H9 (cell line): ENCODE measurements around the gene LRRTM1. TPM values are rescaled to one million over a fixed set of nuclear protein-coding genes. Genes with fewer than 3 reads are reported as not detected.
A peak's percentile ranks its signal among the peaks of the same experiment; 100 is the strongest.

ENCODE experiments used
- DNase-seq: peaks from one replicate; pipeline ENCODE4 v3.0.0-alpha.2; 2017
- H2AFZ ChIP-seq: one replicate; pipeline ENCODE4 v1.6.1; 2013; ENCODE audit warnings: mild to moderate bottlenecking, low read length, control low read depth, moderate library complexity
- H2AK5ac ChIP-seq: 2 replicates; pipeline ENCODE4 v1.6.1; 2013; ENCODE audit warnings: low read length, control low read depth, mixed read lengths; ENCODE audit not compliant: insufficient read length
- H2BK120ac ChIP-seq: one replicate; pipeline ENCODE4 v1.6.1; 2013; ENCODE audit warnings: low read depth, mild to moderate bottlenecking, low read length, control low read depth, inconsistent platforms; ENCODE audit not compliant: poor library complexity, severe bottlenecking
- H2BK12ac ChIP-seq: 2 replicates; pipeline ENCODE4 v1.6.1; 2013; ENCODE audit warnings: low read length, control low read depth, mixed read lengths, low read depth; ENCODE audit not compliant: insufficient read length
- H2BK15ac ChIP-seq: 2 replicates; pipeline ENCODE4 v1.6.1; 2013; ENCODE audit warnings: low read depth, low read length, control low read depth
- H2BK20ac ChIP-seq: one replicate; pipeline ENCODE4 v1.6.1; 2013; ENCODE audit warnings: low read depth, mild to moderate bottlenecking, low read length, control low read depth, inconsistent platforms; ENCODE audit not compliant: poor library complexity, severe bottlenecking
- H2BK5ac ChIP-seq: 2 replicates; pipeline ENCODE4 v1.6.1; 2013; ENCODE audit warnings: low read length, control low read depth, mixed read lengths; ENCODE audit not compliant: insufficient read length
- H3K14ac ChIP-seq: 2 replicates; pipeline ENCODE4 v1.6.1; 2013; ENCODE audit warnings: low read length, control low read depth; ENCODE audit not compliant: insufficient read depth
- H3K18ac ChIP-seq: 2 replicates; pipeline ENCODE4 v1.6.1; 2013; ENCODE audit warnings: low read depth, mild to moderate bottlenecking, mixed read lengths, low read length, control low read depth; ENCODE audit not compliant: insufficient read length
- H3K23ac ChIP-seq: 2 replicates; pipeline ENCODE4 v1.6.1; 2013; ENCODE audit warnings: low read length, control low read depth, mixed read lengths, low read depth; ENCODE audit not compliant: insufficient read length
- H3K23me2 ChIP-seq: 2 replicates; pipeline ENCODE4 v1.6.1; 2013; ENCODE audit warnings: low read depth, mild to moderate bottlenecking, mixed read lengths, low read length, control low read depth; ENCODE audit not compliant: insufficient read length, poor library complexity, severe bottlenecking
- H3K27ac ChIP-seq: 2 replicates; pipeline ENCODE4 v1.5.1; 2013; ENCODE audit warnings: low read length, control low read depth, mixed read lengths, low read depth; ENCODE audit not compliant: insufficient read length
- H3K27me3 ChIP-seq: 2 replicates; pipeline ENCODE4 v1.6.1; 2013; ENCODE audit warnings: low read length, control low read depth, inconsistent platforms; ENCODE audit not compliant: insufficient read depth
- H3K4ac ChIP-seq: 2 replicates; pipeline ENCODE4 v1.6.1; 2013; ENCODE audit warnings: low read depth, mild to moderate bottlenecking, control low read depth, inconsistent platforms, low read length, moderate library complexity
- H3K4me1 ChIP-seq: 2 replicates; pipeline ENCODE4 v1.6.1; 2013; ENCODE audit warnings: low read length, control low read depth, inconsistent platforms; ENCODE audit not compliant: insufficient read depth
- H3K4me2 ChIP-seq: 2 replicates; pipeline ENCODE4 v1.6.1; 2013; ENCODE audit warnings: low read length, control low read depth, mixed read lengths; ENCODE audit not compliant: insufficient read length, insufficient read depth
- H3K56ac ChIP-seq: 2 replicates; pipeline ENCODE4 v1.6.1; 2013; ENCODE audit warnings: low read depth, mild to moderate bottlenecking, mixed read lengths, low read length, control low read depth; ENCODE audit not compliant: insufficient read length
- H3K79me1 ChIP-seq: 2 replicates; pipeline ENCODE4 v1.6.1; 2013; ENCODE audit warnings: low read depth, mild to moderate bottlenecking, moderate library complexity, low read length, control low read depth, inconsistent platforms; ENCODE audit not compliant: insufficient read depth, poor library complexity, severe bottlenecking
- H3K79me2 ChIP-seq: 2 replicates; pipeline ENCODE4 v1.6.1; 2013; ENCODE audit warnings: low read length, control low read depth, inconsistent platforms; ENCODE audit not compliant: insufficient read depth
- H3K9ac ChIP-seq: 2 replicates; pipeline ENCODE4 v1.6.1; 2013; ENCODE audit warnings: low read length, control low read depth, mixed read lengths; ENCODE audit not compliant: insufficient read length; ENCODE audit errors: extremely low read depth
- H3K9me3 ChIP-seq: one replicate; pipeline ENCODE4 v1.6.1; 2013; ENCODE audit warnings: low read depth, low read length, inconsistent platforms; ENCODE audit not compliant: control insufficient read depth
- H3T11ph ChIP-seq: one replicate; pipeline ENCODE4 v1.6.1; 2013; ENCODE audit warnings: mild to moderate bottlenecking, low read length, control low read depth, inconsistent platforms
- H4K20me1 ChIP-seq: one replicate; pipeline ENCODE4 v1.6.1; 2013; ENCODE audit not compliant: control insufficient read depth, insufficient read length, insufficient read depth
- H4K5ac ChIP-seq: 2 replicates; pipeline ENCODE4 v1.6.1; 2013; ENCODE audit warnings: low read depth, mild to moderate bottlenecking, mixed read lengths, low read length, control low read depth; ENCODE audit not compliant: insufficient read length
- H4K8ac ChIP-seq: replicated peaks from 2 replicates; pipeline ENCODE4 v1.6.1; 2013; ENCODE audit warnings: low read length, control low read depth, mixed read lengths, low read depth; ENCODE audit not compliant: insufficient read length
- H4K91ac ChIP-seq: 2 replicates; pipeline ENCODE4 v1.6.1; 2013; ENCODE audit warnings: low read depth, mild to moderate bottlenecking, moderate library complexity, mixed read lengths, low read length, control low read depth; ENCODE audit not compliant: insufficient read length
- H3K27ac Mint-ChIP-seq, 3 experiments: 2 replicates in 2 of 3; 3 replicates in 1 of 3; pipeline ENCODE4 v1.8.0; 2020 to 2021; ENCODE audit warnings: mixed read lengths in 3 of 3, mild to moderate bottlenecking in 1 of 3, moderate library complexity in 1 of 3
- H3K27me3 Mint-ChIP-seq: 2 replicates; pipeline ENCODE4 v1.8.0; 2021; ENCODE audit warnings: low read depth, mild to moderate bottlenecking, moderate library complexity, mixed read lengths
- H3K36me3 Mint-ChIP-seq, 3 experiments: 2 replicates in 2 of 3; 3 replicates in 1 of 3; pipeline ENCODE4 v1.8.0; 2020 to 2021; ENCODE audit warnings: low read depth in 3 of 3, mixed read lengths in 3 of 3; ENCODE audit not compliant: insufficient read depth in 1 of 3
- H3K4me1 Mint-ChIP-seq, 2 experiments: 2 replicates each; pipeline ENCODE4 v1.8.0; 2020; ENCODE audit warnings: mixed read lengths in 2 of 2
- H3K4me3 Mint-ChIP-seq, 2 experiments: 2 replicates in 1 of 2; 3 replicates in 1 of 2; pipeline ENCODE4 v1.8.0; 2020 to 2021; ENCODE audit warnings: mild to moderate bottlenecking in 2 of 2, mixed read lengths in 2 of 2, moderate library complexity in 1 of 2
- H3K9me3 Mint-ChIP-seq, 2 experiments: 2 replicates in 1 of 2; 3 replicates in 1 of 2; pipeline ENCODE4 v1.8.0; 2020; ENCODE audit warnings: mild to moderate bottlenecking in 2 of 2, mixed read lengths in 2 of 2, moderate library complexity in 1 of 2
- CTCF ChIP-seq: fragments of 200-600 bp; sonication (generic); conservative IDR thresholded peaks from 3 replicates; pipeline ENCODE4 v1.8.0; 2021; ENCODE audit warnings: antibody characterized with exemption, mild to moderate bottlenecking
- WGBS: extraction: QIAGEN DNeasy Blood & Tissue Kit; methylation state at CpG from one replicate; pipeline ENCODE4 v1.1.7; 2013; ENCODE audit warnings: missing lambda C conversion rate, low lambda C conversion rate, mixed read lengths; ENCODE audit not compliant: insufficient read length; ENCODE audit errors: extremely low coverage; 5-methylcytosine and 5-hydroxymethylcytosine counted together
- total RNA-seq: library from RNA; stranded (reverse); gene quantifications from 2 replicates; pipeline ENCODE4 v1.2.1, GENCODE V29; 2021

Gene LRRTM1
- total RNA-seq, 1 experiment from 2014 or later: 1.2 TPM

GRCh38 chr2:80323610-80324009, 19.1 kb upstream of the LRRTM1 start:
- no peak overlapping the region for H3K18ac ChIP-seq
- peaks cover 7% of the 10 kb centered on the region; the same call in 1 of the 2 replicates for H3K4me1 ChIP-seq
- no peaks in the 10 kb centered on the region for H3K79me1 ChIP-seq
- Mint-ChIP-seq H3K9me3 (peaks cover 0 to 2% of the 10 kb centered on the region in 2 experiments; a peak in 2 of 5 replicates), H3K27ac (no peak overlapping the region), H3K36me3 (no peaks in the 10 kb centered on the region), H3K27me3 (peaks cover 9% of the 10 kb centered on the region), H3K4me3 (no peak overlapping the region), H3K4me1 (peaks cover 19 to 36% of the 10 kb centered on the region in 2 experiments)
- no peak overlapping the region for H3K27ac ChIP-seq
- no peak overlapping the region for H3T11ph ChIP-seq
- no peak overlapping the region for H4K91ac ChIP-seq
- no peak overlapping the region for H4K5ac ChIP-seq
- no CpG with 5 or more reads among the region's 1 CpG for WGBS
- H2AK5ac ChIP-seq: no peak overlapping the region
- H3K4ac ChIP-seq: no peak overlapping the region
- H3K4me2 ChIP-seq: no peak overlapping the region
- H2BK5ac ChIP-seq: no peak overlapping the region
- H3K23me2 ChIP-seq: no peaks in the 10 kb centered on the region
- no peak for DNase-seq
- H4K8ac ChIP-seq: no peak overlapping the region
- no peaks in the 10 kb centered on the region for H3K79me2 ChIP-seq
- no peak overlapping the region for H2BK12ac ChIP-seq
- H2BK120ac ChIP-seq: no peak overlapping the region
- no peaks in the 10 kb centered on the region; the same call in 1 of the 2 replicates for H3K27me3 ChIP-seq
- H3K56ac ChIP-seq: no peak overlapping the region
- peak; percentile 11; the same call in 1 of the 3 replicates for TF ChIP-seq CTCF
- H3K9ac ChIP-seq: no peak overlapping the region
- H2AFZ ChIP-seq: no peak overlapping the region
- H3K14ac ChIP-seq: no peak overlapping the region
- no peak overlapping the region for H3K23ac ChIP-seq
- no peaks in the 10 kb centered on the region for H3K9me3 ChIP-seq
- no peak overlapping the region for H2BK20ac ChIP-seq
- H4K20me1 ChIP-seq: no peaks in the 10 kb centered on the region
- no peak overlapping the region for H2BK15ac ChIP-seq
